SK-N-SH (cell line): ENCODE measurements around the gene SLC25A21. TPM values are rescaled to one million over a fixed set of nuclear protein-coding genes. Genes with fewer than 3 reads are reported as not detected.

Experiments used
- CTCF ChIA-PET: fragments of 300-600, 350-600 bp; formaldehyde crosslinking; extraction: SDS; loops from one replicate; lab custom pipeline; 2021; lab: Yijun Ruan, JAX
- POLR2A ChIA-PET: fragments of 350-600 bp; sonication (Branson Sonifier 250); formaldehyde crosslinking; extraction: SDS; loops from one replicate; lab custom pipeline; 2020; ENCODE audit warnings: antibody characterized with exemption, inconsistent platforms; lab: Yijun Ruan, JAX
- DNase-seq: peaks from one replicate; pipeline ENCODE4 v3.0.0; 2012
- H2AFZ ChIP-seq: fragments of 200-600 bp; sonication (generic); 2 replicates; pipeline ENCODE4 v1.8.1; 2016; ENCODE audit warnings: antibody characterized with exemption, mild to moderate bottlenecking, low read depth
- H3F3A ChIP-seq: fragments of 200-600 bp; sonication (generic); replicated peaks from 2 replicates; pipeline ENCODE3; 2016; ENCODE audit warnings: antibody characterized with exemption, mild to moderate bottlenecking; ENCODE audit not compliant: insufficient read depth
- H3K27ac ChIP-seq, 2 experiments: fragments of 200-500 bp in 1 of 2; fragments of 200-600 bp in 1 of 2; sonication (Bioruptor generic) in 1 of 2; sonication (generic), shearing (Covaris generic) in 1 of 2; 2 replicates each; pipeline versions ENCODE4 v1.5.1 to v1.6.1; 2014 to 2016; ENCODE audit warnings: low read depth in 2 of 2, inconsistent platforms in 1 of 2, low read length in 1 of 2, mild to moderate bottlenecking in 1 of 2, mixed read lengths in 1 of 2
- H3K27me3 ChIP-seq: fragments of 200-600 bp; sonication (generic), shearing (Covaris generic); 2 replicates; pipeline ENCODE4 v1.6.1; 2016; ENCODE audit warnings: mixed run types; ENCODE audit not compliant: insufficient read depth
- H3K36me3 ChIP-seq, 2 experiments: fragments of 200-500 bp in 1 of 2; fragments of 200-600 bp in 1 of 2; sonication (Bioruptor generic) in 1 of 2; sonication (generic) in 1 of 2; replicated peaks in 1 of 2; 2 replicates each; pipeline versions ENCODE3 to v1.5.1; 2014 to 2016; ENCODE audit warnings: low read length in 1 of 2, mild to moderate bottlenecking in 1 of 2; ENCODE audit not compliant: insufficient read depth in 2 of 2, control insufficient read depth in 1 of 2
- H3K4me1 ChIP-seq, 2 experiments: fragments of 200-500 bp in 1 of 2; fragments of 200-600 bp in 1 of 2; sonication (Bioruptor generic) in 1 of 2; sonication (generic), shearing (Covaris generic) in 1 of 2; 2 replicates each; pipeline versions ENCODE4 v1.5.1 to v1.6.1; 2014 to 2016; ENCODE audit warnings: low read depth in 1 of 2, low read length in 1 of 2, mixed run types in 1 of 2; ENCODE audit not compliant: insufficient read depth in 2 of 2, control insufficient read depth in 1 of 2
- H3K4me2 ChIP-seq: fragments of 200-600 bp; sonication (generic), shearing (Covaris generic); 2 replicates; pipeline ENCODE4 v1.6.1; 2017; ENCODE audit warnings: mixed run types
- H3K4me3 ChIP-seq, 2 experiments: fragments of 200-500 bp in 1 of 2; fragments of 200-600 bp in 1 of 2; sonication (Bioruptor generic) in 1 of 2; sonication (generic), shearing (Covaris generic) in 1 of 2; 2 replicates each; pipeline versions ENCODE4 v1.5.1 to v1.8.1; 2014 to 2016; ENCODE audit warnings: low read depth in 2 of 2, inconsistent platforms in 1 of 2, low read length in 1 of 2, mild to moderate bottlenecking in 1 of 2, mixed read lengths in 1 of 2, moderate library complexity in 1 of 2
- H3K79me2 ChIP-seq: fragments of 200-600 bp; sonication (generic); 2 replicates; pipeline ENCODE4 v1.8.1; 2017; ENCODE audit warnings: mild to moderate bottlenecking; ENCODE audit not compliant: insufficient read depth
- H3K9ac ChIP-seq: fragments of 200-600 bp; sonication (generic); 2 replicates; pipeline ENCODE4 v1.6.1; 2017; ENCODE audit warnings: mixed run types
- H3K9me2 ChIP-seq: fragments of 200-600 bp; sonication (generic); 2 replicates; pipeline ENCODE4 v1.6.1; 2017; ENCODE audit warnings: mixed run types
- H3K9me3 ChIP-seq: fragments of 200-600 bp; sonication (generic); 2 replicates; pipeline ENCODE4 v1.6.1; 2017; ENCODE audit warnings: mixed run types, mild to moderate bottlenecking, moderate library complexity
- H4K20me1 ChIP-seq: fragments of 200-600 bp; sonication (generic); 2 replicates; pipeline ENCODE4 v1.6.1; 2017; ENCODE audit warnings: mild to moderate bottlenecking, mixed run types; ENCODE audit not compliant: insufficient read depth
- CHD2 ChIP-seq: fragments of 150-350 bp; IDR thresholded peaks from 2 replicates; pipeline ENCODE4 v1.6.1; 2018; ENCODE audit warnings: low read length; ENCODE audit not compliant: partially characterized antibody
- ELF1 ChIP-seq: IDR thresholded peaks from 2 replicates; pipeline ENCODE4 v1.4.0; 2012
- FOSL2 ChIP-seq: IDR thresholded peaks from 2 replicates; pipeline ENCODE4 v1.4.0; 2012; ENCODE audit warnings: low read depth, mild to moderate bottlenecking, moderate library complexity, borderline replicate concordance
- FOXM1 ChIP-seq: IDR thresholded peaks from 2 replicates; pipeline ENCODE4 v1.4.0; 2012; ENCODE audit warnings: low read depth, mild to moderate bottlenecking
- GABPA ChIP-seq: IDR thresholded peaks from 2 replicates; pipeline ENCODE4 v1.4.0; 2012; ENCODE audit warnings: low read depth, mild to moderate bottlenecking
- MAX ChIP-seq: IDR thresholded peaks from 2 replicates; pipeline ENCODE4 v1.4.0; 2012; ENCODE audit warnings: low read depth
- MEF2A ChIP-seq: IDR thresholded peaks from 2 replicates; pipeline ENCODE4 v1.4.0; 2012; ENCODE audit warnings: low read depth, borderline replicate concordance
- NFIC ChIP-seq: IDR thresholded peaks from 2 replicates; pipeline ENCODE4 v1.4.0; 2012; ENCODE audit warnings: borderline replicate concordance
- PBX3 ChIP-seq: IDR thresholded peaks from 2 replicates; pipeline ENCODE4; 2012
- RCOR1 ChIP-seq: fragments of 150-350 bp; IDR thresholded peaks from 2 replicates; pipeline ENCODE4 v1.6.1; 2017; ENCODE audit warnings: antibody characterized with exemption, low read length
- RFX5 ChIP-seq: IDR thresholded peaks from 2 replicates; pipeline ENCODE4 v1.6.1; 2012; ENCODE audit warnings: mild to moderate bottlenecking, improper control_type of control experiment, low read length
- SMC3 ChIP-seq: IDR thresholded peaks from 2 replicates; pipeline ENCODE4 v1.6.1; 2012; ENCODE audit warnings: low read depth, low read length, improper control_type of control experiment
- TCF12 ChIP-seq: IDR thresholded peaks from 2 replicates; pipeline ENCODE4 v1.4.0; 2012
- WGBS: methylation state at CpG from one replicate; pipeline ENCODE4 v1.1.6; 2017; ENCODE audit warnings: low lambda C conversion rate; 5-methylcytosine and 5-hydroxymethylcytosine counted together
- polyA plus RNA-seq, 3 experiments: library from polyadenylated mRNA; depleted of rRNA; stranded (reverse); fragments of >200 nt; gene quantifications; 2 replicates each; pipeline ENCODE4 v1.2.3, GENCODE V29; 2012
- TF ChIP-seq, protein P1 (sequence below): IDR thresholded peaks from 2 replicates; pipeline ENCODE4 v1.4.0; 2012; ENCODE audit warnings: low read depth, borderline replicate concordance
- TF ChIP-seq, protein P2 (sequence below): fragments of 200-600 bp; sonication (generic); IDR thresholded peaks from 2 replicates; pipeline ENCODE4 v1.6.1; 2017; ENCODE audit warnings: antibody characterized with exemption, mild to moderate bottlenecking, moderate library complexity
- TF ChIP-seq, protein P3 (sequence below): fragments of 150-350 bp; IDR thresholded peaks from 2 replicates; pipeline ENCODE4 v1.6.1; 2017; ENCODE audit warnings: antibody characterized with exemption, low read length, low read depth, borderline replicate concordance

Gene SLC25A21
- polyA plus RNA-seq, 1 of the 3 experiments (the other 2 are of a cell fraction), result not detected

DNA sequence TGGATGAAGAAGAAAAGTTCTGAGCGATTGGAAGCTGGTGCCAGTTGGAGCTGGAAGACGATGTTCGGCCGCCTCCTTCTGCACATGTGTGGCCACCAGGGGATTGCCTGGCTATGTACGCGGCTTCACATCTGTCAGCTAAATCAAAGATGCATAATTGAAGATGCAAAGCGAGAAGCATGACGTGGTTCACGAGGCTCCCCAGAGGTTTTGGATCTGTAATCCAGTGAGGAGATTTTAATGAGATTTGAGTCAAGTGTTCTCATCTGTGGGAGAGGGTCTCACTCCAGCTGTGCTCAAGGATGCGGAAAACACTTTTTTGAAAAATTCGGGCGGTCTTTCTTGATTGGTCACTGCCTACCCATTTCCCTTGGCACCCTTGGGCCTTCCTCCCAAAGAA lies 416.2 kb downstream of the SLC25A21 start:
- no peak overlapping the region for H3K9ac ChIP-seq
- H3K9me3 ChIP-seq, result no peaks in the 10 kb centered on the region
- H2AFZ ChIP-seq, result no peak overlapping the region
- no peaks in the 10 kb centered on the region for H3F3A ChIP-seq
- H3K79me2 ChIP-seq, result no peaks in the 10 kb centered on the region
- POLR2A ChIA-PET, result no interaction called here
- no peaks in the 10 kb centered on the region for H3K36me3 ChIP-seq
- CTCF ChIA-PET, result interaction anchor here (0.7 kb wide), 1 partner anchor 315 kb away, joined by 3 read pairs; no protein-coding TSS in a partner anchor
- TF ChIP-seq RCOR1, result no peak
- no peak for TF ChIP-seq MEF2A
- TF ChIP-seq, protein P1, sequence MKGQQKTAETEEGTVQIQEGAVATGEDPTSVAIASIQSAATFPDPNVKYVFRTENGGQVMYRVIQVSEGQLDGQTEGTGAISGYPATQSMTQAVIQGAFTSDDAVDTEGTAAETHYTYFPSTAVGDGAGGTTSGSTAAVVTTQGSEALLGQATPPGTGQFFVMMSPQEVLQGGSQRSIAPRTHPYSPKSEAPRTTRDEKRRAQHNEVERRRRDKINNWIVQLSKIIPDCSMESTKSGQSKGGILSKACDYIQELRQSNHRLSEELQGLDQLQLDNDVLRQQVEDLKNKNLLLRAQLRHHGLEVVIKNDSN, result no peak
- TF ChIP-seq CHD2, result no peak
- H3K27ac ChIP-seq, result no peak overlapping the region
- WGBS, result 17% methylated on average over 8 of the region's 12 CpGs
- H3K4me1 ChIP-seq, result no peaks in the 10 kb centered on the region; a peak in 1 of 4 replicates
- H3K9me2 ChIP-seq, result no peaks in the 10 kb centered on the region
- H3K4me2 ChIP-seq, result no peak overlapping the region
- no peaks in the 10 kb centered on the region for H4K20me1 ChIP-seq
- H3K27me3 ChIP-seq, result no peaks in the 10 kb centered on the region
- no peak for DNase-seq
- no peak overlapping the region for H3K4me3 ChIP-seq

GRCh38 chr14:36755756-36756155 lies 416.6 kb downstream of the SLC25A21 start:
- Histone ChIP-seq H3K36me3 (no peaks in the 10 kb centered on the region), H3K27ac (no peak overlapping the region), H3F3A (no peaks in the 10 kb centered on the region), H3K79me2 (no peaks in the 10 kb centered on the region), H3K27me3 (no peaks in the 10 kb centered on the region), H4K20me1 (no peaks in the 10 kb centered on the region), H3K4me1 (no peaks in the 10 kb centered on the region), H2AFZ (no peak overlapping the region), H3K4me2 (no peak overlapping the region), H3K4me3 (no peak overlapping the region), H3K9ac (no peak overlapping the region), H3K9me3 (no peaks in the 10 kb centered on the region), H3K9me2 (no peaks in the 10 kb centered on the region)
- CTCF ChIA-PET, result interaction anchor here (0.7 kb wide), 1 partner anchor 315 kb away, joined by 3 read pairs; no protein-coding TSS in a partner anchor
- no peak for DNase-seq
- TF ChIP-seq MAX (no peak), CHD2 (no peak), TCF12 (no peak), RFX5 (no peak), NFIC (no peak), SMC3 (no peak), RCOR1 (no peak), FOSL2 (no peak), FOXM1 (no peak), PBX3 (no peak), GABPA (no peak), ELF1 (no peak)
- TF ChIP-seq, protein P2, sequence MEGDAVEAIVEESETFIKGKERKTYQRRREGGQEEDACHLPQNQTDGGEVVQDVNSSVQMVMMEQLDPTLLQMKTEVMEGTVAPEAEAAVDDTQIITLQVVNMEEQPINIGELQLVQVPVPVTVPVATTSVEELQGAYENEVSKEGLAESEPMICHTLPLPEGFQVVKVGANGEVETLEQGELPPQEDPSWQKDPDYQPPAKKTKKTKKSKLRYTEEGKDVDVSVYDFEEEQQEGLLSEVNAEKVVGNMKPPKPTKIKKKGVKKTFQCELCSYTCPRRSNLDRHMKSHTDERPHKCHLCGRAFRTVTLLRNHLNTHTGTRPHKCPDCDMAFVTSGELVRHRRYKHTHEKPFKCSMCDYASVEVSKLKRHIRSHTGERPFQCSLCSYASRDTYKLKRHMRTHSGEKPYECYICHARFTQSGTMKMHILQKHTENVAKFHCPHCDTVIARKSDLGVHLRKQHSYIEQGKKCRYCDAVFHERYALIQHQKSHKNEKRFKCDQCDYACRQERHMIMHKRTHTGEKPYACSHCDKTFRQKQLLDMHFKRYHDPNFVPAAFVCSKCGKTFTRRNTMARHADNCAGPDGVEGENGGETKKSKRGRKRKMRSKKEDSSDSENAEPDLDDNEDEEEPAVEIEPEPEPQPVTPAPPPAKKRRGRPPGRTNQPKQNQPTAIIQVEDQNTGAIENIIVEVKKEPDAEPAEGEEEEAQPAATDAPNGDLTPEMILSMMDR, result no peak
- TF ChIP-seq, protein P3, sequence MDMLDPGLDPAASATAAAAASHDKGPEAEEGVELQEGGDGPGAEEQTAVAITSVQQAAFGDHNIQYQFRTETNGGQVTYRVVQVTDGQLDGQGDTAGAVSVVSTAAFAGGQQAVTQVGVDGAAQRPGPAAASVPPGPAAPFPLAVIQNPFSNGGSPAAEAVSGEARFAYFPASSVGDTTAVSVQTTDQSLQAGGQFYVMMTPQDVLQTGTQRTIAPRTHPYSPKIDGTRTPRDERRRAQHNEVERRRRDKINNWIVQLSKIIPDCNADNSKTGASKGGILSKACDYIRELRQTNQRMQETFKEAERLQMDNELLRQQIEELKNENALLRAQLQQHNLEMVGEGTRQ, result no peak
- POLR2A ChIA-PET, result no interaction called here
